ENCODE data around the gene SLIT3.
"Not testable (repeated sequence)": the region's sequence is repeated elsewhere in the genome, so short reads cannot be mapped to it uniquely, and the experiment has no call there.

The SLIT3 gene

GRCh38 chr5:169132302-169132660, 168.7 kb downstream of the SLIT3 start:
- DNase-seq = no peak

GRCh38 chr5:169131616-169132301, 169.2 kb downstream of the SLIT3 start:
- no peak for DNase-seq

GRCh38 chr5:169128679-169129078, 172.3 kb downstream of the SLIT3 start:
- DNase-seq = no peak

GRCh38 chr5:169127431-169127830, 173.5 kb downstream of the SLIT3 start:
- DNase-seq = no peak

- DNase-seq = no peak
Measured at GRCh38 chr5:169126481-169127021, 174.4 kb downstream of the SLIT3 start.

- no peak for DNase-seq
Measured at GRCh38 chr5:169125571-169125970, 175.4 kb downstream of the SLIT3 start.

GRCh38 chr5:169122951-169123350, 178.0 kb downstream of the SLIT3 start:
- no peak for DNase-seq

- no peak for DNase-seq
Measured at GRCh38 chr5:169121630-169122420, 179.1 kb downstream of the SLIT3 start.

GRCh38 chr5:169119288-169120048, 181.5 kb downstream of the SLIT3 start:
- DNase-seq = no peak

GRCh38 chr5:169116961-169117461, 183.9 kb downstream of the SLIT3 start:
- DNase-seq = no peak

GRCh38 chr5:169115461-169116124, 185.3 kb downstream of the SLIT3 start:
- no peak for DNase-seq

GRCh38 chr5:169114466-169115065, 186.4 kb downstream of the SLIT3 start:
- DNase-seq = no peak

GRCh38 chr5:169112016-169112415, 188.9 kb downstream of the SLIT3 start:
- DNase-seq = no peak

GRCh38 chr5:169106911-169107706, 193.8 kb downstream of the SLIT3 start:
- DNase-seq = no peak

- not testable (repeated sequence) for DNase-seq
Measured at GRCh38 chr5:169105582-169105981, 195.4 kb downstream of the SLIT3 start.

GRCh38 chr5:169104937-169105494, 195.9 kb downstream of the SLIT3 start:
- no peak for DNase-seq

GRCh38 chr5:169103586-169104181, 197.3 kb downstream of the SLIT3 start:
- no peak for DNase-seq

- no peak for DNase-seq
Measured at GRCh38 chr5:169101966-169102365, 199.0 kb downstream of the SLIT3 start.

- no peak for DNase-seq
Measured at GRCh38 chr5:169100735-169101075, 200.2 kb downstream of the SLIT3 start.

Measured in 8988T (cell line).